HG03196 (cell line): ENCODE results near the gene MAPKAP1.

Experiments
- ATAC-seq: cut with Tn5 transposase; IDR thresholded peaks from one replicate; pipeline ENCODE4 v1.9.1; 2021; ENCODE audit not compliant: unreplicated experiment

MAPKAP1 gene

GRCh38 chr9:125435776-125436612, 271.0 kb downstream of the MAPKAP1 start:
- ATAC-seq = no peak

GRCh38 chr9:125434986-125435775, 271.8 kb downstream of the MAPKAP1 start:
- ATAC-seq = no peak

- no peak for ATAC-seq
Observed at GRCh38 chr9:125433461-125434011, 273.5 kb downstream of the MAPKAP1 start.

- no peak for ATAC-seq
Observed at GRCh38 chr9:125432715-125433385, 274.2 kb downstream of the MAPKAP1 start.

GRCh38 chr9:125431741-125432271, 275.2 kb downstream of the MAPKAP1 start:
- ATAC-seq = no peak

GRCh38 chr9:125431012-125431305, 276.0 kb downstream of the MAPKAP1 start:
- no peak for ATAC-seq

GRCh38 chr9:125430161-125431011, 276.6 kb downstream of the MAPKAP1 start:
- no peak for ATAC-seq

GRCh38 chr9:125429476-125430160, 277.4 kb downstream of the MAPKAP1 start:
- ATAC-seq = no peak

GRCh38 chr9:125428902-125429467, 278.0 kb downstream of the MAPKAP1 start:
- no peak for ATAC-seq

- ATAC-seq = no peak
Observed at GRCh38 chr9:125428060-125428901, 278.7 kb downstream of the MAPKAP1 start.

- no peak for ATAC-seq
Observed at GRCh38 chr9:125427556-125427955, 279.5 kb downstream of the MAPKAP1 start.

- no peak for ATAC-seq
Observed at GRCh38 chr9:125426926-125427325, 280.1 kb downstream of the MAPKAP1 start.

- ATAC-seq = no peak
Observed at GRCh38 chr9:125425901-125426515, 281.0 kb downstream of the MAPKAP1 start.

GRCh38 chr9:125425170-125425897, 281.7 kb downstream of the MAPKAP1 start:
- no peak for ATAC-seq

GRCh38 chr9:125423964-125424363, 283.0 kb downstream of the MAPKAP1 start:
- ATAC-seq = no peak

GRCh38 chr9:125422853-125423252, 284.2 kb downstream of the MAPKAP1 start:
- ATAC-seq = no peak

GRCh38 chr9:125421591-125422181, 285.3 kb downstream of the MAPKAP1 start:
- no peak for ATAC-seq
